SU-DHL-6 (cell line): Measurements from ENCODE around the gene CASS4.

Experiments used
- H2AFZ ChIP-seq: fragments of 200-600 bp; sonication (generic); 2 replicates; pipeline ENCODE4 v1.6.1; 2014; ENCODE audit warnings: low read depth, mild to moderate bottlenecking, moderate library complexity, mixed read lengths, antibody characterized with exemption, low read length; ENCODE audit not compliant: severe bottlenecking
- H3F3A ChIP-seq: fragments of 200-600 bp; shearing (Covaris generic); 2 replicates; pipeline ENCODE4 v1.6.0; 2016; ENCODE audit warnings: antibody characterized with exemption, mild to moderate bottlenecking; ENCODE audit not compliant: insufficient read depth
- H3K27ac ChIP-seq: fragments of 200-600 bp; sonication (generic); 2 replicates; pipeline ENCODE4 v1.5.1; 2016; ENCODE audit warnings: low read depth, mild to moderate bottlenecking, low read length, moderate library complexity, mixed read lengths
- H3K27me3 ChIP-seq: fragments of 200-600 bp; sonication (generic), shearing (Covaris generic); 2 replicates; pipeline ENCODE4 v1.6.0; 2014; ENCODE audit warnings: mild to moderate bottlenecking, low read length
- H3K36me3 ChIP-seq: fragments of 200-600 bp; sonication (generic); 2 replicates; pipeline ENCODE4 v1.6.1; 2014; ENCODE audit warnings: mild to moderate bottlenecking, low read length, mixed read lengths
- H3K4me2 ChIP-seq: fragments of 300-600, 200-600 bp; shearing (Covaris generic), sonication (generic); 2 replicates; pipeline ENCODE4 v1.6.0; 2014; ENCODE audit warnings: low read length, low read depth, mild to moderate bottlenecking; ENCODE audit not compliant: poor library complexity, severe bottlenecking
- H3K4me3 ChIP-seq: fragments of 200-600 bp; sonication (generic); 2 replicates; pipeline ENCODE4 v1.5.1; 2014; ENCODE audit warnings: antibody characterized with exemption, low read length, mild to moderate bottlenecking, mixed read lengths; ENCODE audit not compliant: insufficient read depth, poor library complexity, severe bottlenecking
- H3K79me2 ChIP-seq: fragments of 200-600 bp; sonication (generic); 2 replicates; pipeline ENCODE4 v1.6.1; 2014; ENCODE audit warnings: mild to moderate bottlenecking, low read length, moderate library complexity; ENCODE audit not compliant: insufficient read depth
- H3K9ac ChIP-seq: fragments of 200-600 bp; sonication (generic); 2 replicates; pipeline ENCODE4 v1.7.0; 2014; ENCODE audit warnings: mild to moderate bottlenecking, low read length
- H3K9me2 ChIP-seq: fragments of 200-600 bp; sonication (generic); replicated peaks from 2 replicates; pipeline ENCODE4 v1.6.1; 2014; ENCODE audit warnings: low read length; ENCODE audit not compliant: insufficient read depth
- H3K9me3 ChIP-seq: fragments of 200-600 bp; sonication (generic); 2 replicates; pipeline ENCODE4 v1.6.1; 2014; ENCODE audit warnings: low read length, mixed read lengths; ENCODE audit not compliant: insufficient read depth
- H4K20me1 ChIP-seq: fragments of 200-600 bp; sonication (generic); 2 replicates; pipeline ENCODE4 v1.6.1; 2014; ENCODE audit warnings: low read depth, mild to moderate bottlenecking, antibody characterized with exemption, low read length, moderate library complexity, mixed read lengths
- EZH2phosphoT487 ChIP-seq: fragments of 200-600 bp; sonication (generic), shearing (Covaris generic); conservative IDR thresholded peaks from 2 replicates; pipeline ENCODE4 v1.6.1; 2018; ENCODE audit warnings: mild to moderate bottlenecking, antibody characterized with exemption, low read length, moderate library complexity, mixed read lengths
- TF ChIP-seq, protein P1 (sequence below): fragments of 200-600 bp; sonication (generic); IDR thresholded peaks from one replicate; pipeline ENCODE4 v1.5.1; 2017; ENCODE audit warnings: antibody characterized with exemption, mild to moderate bottlenecking, low read length, moderate library complexity; ENCODE audit not compliant: insufficient read depth, poor library complexity, severe bottlenecking

Gene CASS4

DNA sequence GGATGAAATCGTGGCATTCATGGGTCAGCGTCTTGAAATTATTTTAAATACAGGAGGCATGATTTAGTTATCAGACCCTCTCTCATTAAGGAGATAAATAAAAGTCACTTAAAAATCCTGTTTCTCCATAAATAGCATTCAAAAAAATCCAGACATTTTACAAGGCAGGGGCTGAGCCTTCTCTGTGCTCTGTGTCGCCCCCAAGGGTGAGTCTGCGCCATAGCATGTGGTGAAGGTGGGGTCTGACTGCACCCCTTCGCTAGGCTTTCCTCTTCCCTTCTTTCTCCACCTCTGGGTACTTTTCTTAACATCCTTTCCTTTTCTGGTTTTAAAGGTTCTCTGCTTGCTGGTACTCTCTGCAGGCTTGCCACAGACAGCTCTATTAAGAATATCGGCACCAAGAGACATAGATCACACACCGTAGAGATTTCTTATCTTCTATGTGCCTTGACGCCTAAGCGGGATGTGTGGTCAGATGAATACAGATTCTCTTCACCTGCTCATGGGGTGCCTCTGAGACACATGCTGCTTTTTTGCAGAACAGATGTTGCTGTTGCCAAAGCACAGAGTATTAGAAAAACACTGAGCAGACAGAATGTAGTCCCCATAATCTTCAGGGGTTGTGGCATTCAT is 92.4 kb downstream of the CASS4 start:
- no peak overlapping the region for H2AFZ ChIP-seq
- no peaks in the 10 kb centered on the region for H3K9me2 ChIP-seq

DNA sequence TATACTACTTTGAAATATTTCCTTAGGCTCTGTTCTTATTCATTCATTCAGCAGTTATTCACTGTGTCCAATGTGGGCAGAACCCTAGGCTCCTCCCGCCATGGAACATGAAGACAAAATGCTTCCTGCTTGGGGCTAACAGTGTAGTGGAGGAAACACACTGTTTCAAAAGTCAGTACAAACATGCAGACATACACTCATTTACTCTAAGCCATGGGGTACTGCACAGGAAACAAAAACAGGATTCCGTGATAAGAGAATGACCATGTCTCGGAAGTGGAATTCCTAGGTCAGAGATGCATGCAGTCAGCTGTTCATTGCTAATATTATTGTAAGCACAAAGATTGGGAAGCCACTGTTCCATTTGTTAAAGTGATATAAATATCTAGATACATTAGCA is 94.0 kb downstream of the CASS4 start:
- 0 out of 2 replicates have a peak, but pooled peaks cover 4% of the 10 kb centered on the region for H4K20me1 ChIP-seq
- no peaks in the 10 kb centered on the region for H3K36me3 ChIP-seq
- H3K4me3 ChIP-seq, result no peak overlapping the region
- no peak overlapping the region for H3K27ac ChIP-seq
- H3K9ac ChIP-seq, result no peak overlapping the region
- H3K9me3 ChIP-seq, result no peaks in the 10 kb centered on the region
- no peaks in the 10 kb centered on the region for H3K9me2 ChIP-seq
- H3K79me2 ChIP-seq, result no peaks in the 10 kb centered on the region; the same call in 1 of the 2 replicates
- no peak overlapping the region for H2AFZ ChIP-seq
- H3K27me3 ChIP-seq, result no peaks in the 10 kb centered on the region
- H3F3A ChIP-seq, result no peaks in the 10 kb centered on the region
- no peak for TF ChIP-seq EZH2phosphoT487
- TF ChIP-seq, protein P1, sequence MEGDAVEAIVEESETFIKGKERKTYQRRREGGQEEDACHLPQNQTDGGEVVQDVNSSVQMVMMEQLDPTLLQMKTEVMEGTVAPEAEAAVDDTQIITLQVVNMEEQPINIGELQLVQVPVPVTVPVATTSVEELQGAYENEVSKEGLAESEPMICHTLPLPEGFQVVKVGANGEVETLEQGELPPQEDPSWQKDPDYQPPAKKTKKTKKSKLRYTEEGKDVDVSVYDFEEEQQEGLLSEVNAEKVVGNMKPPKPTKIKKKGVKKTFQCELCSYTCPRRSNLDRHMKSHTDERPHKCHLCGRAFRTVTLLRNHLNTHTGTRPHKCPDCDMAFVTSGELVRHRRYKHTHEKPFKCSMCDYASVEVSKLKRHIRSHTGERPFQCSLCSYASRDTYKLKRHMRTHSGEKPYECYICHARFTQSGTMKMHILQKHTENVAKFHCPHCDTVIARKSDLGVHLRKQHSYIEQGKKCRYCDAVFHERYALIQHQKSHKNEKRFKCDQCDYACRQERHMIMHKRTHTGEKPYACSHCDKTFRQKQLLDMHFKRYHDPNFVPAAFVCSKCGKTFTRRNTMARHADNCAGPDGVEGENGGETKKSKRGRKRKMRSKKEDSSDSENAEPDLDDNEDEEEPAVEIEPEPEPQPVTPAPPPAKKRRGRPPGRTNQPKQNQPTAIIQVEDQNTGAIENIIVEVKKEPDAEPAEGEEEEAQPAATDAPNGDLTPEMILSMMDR, result no peak
- no peak overlapping the region for H3K4me2 ChIP-seq

More for the DNA sequence above, 92.4 kb downstream of the CASS4 start:
- Histone ChIP-seq H3K4me3 (no peak overlapping the region), H3F3A (no peaks in the 10 kb centered on the region), H3K79me2 (no peaks in the 10 kb centered on the region; the same call in 1 of the 2 replicates), H4K20me1 (0 out of 2 replicates have a peak, but pooled peaks cover 4% of the 10 kb centered on the region), H3K4me2 (no peak overlapping the region), H3K9ac (no peak overlapping the region), H3K27me3 (no peaks in the 10 kb centered on the region), H3K36me3 (no peaks in the 10 kb centered on the region), H3K9me3 (no peaks in the 10 kb centered on the region), H3K27ac (no peak overlapping the region)
- TF ChIP-seq, protein P1, result peak; percentile 24
- no peak for TF ChIP-seq EZH2phosphoT487
